PC-9 (cell line): Measurements from ENCODE around the gene SH3PXD2B. TPM values are rescaled to one million over a fixed set of nuclear protein-coding genes. Genes with fewer than 3 reads are reported as not detected.
A peak's percentile ranks its signal among the peaks of the same experiment; 100 is the strongest.
"Not testable (repeated sequence)": the region's sequence is repeated elsewhere in the genome, so short reads cannot be mapped to it uniquely, and the experiment has no call there.

Source experiments
- BruUV-seq: library from RNA; stranded (reverse); fragments of 400-500 nt; replicated peaks from 2 replicates; lab custom pipeline; 2021; lab: Mats Ljungman, UMichigan
- CTCF ChIA-PET: fragments of 300-600 bp; sonication (Branson Sonifier 250); formaldehyde crosslinking; loops from one replicate; lab custom pipeline; 2022; ENCODE audit warnings: antibody characterized with exemption; lab: Charles Lee
- POLR2A ChIA-PET: fragments of 300-600 bp; sonication (Branson Sonifier 250); formaldehyde crosslinking; loops from one replicate; lab custom pipeline; 2022; ENCODE audit warnings: antibody characterized with exemption; ENCODE audit not compliant: unreplicated experiment; lab: Charles Lee
- DNase-seq, 2 experiments: peaks; one replicate each; pipeline versions ENCODE4 v3.0.0 to v3.0.0-alpha.2; 2015 to 2022; ENCODE audit warnings: mixed read lengths in 1 of 2
- H2AFZ ChIP-seq: fragments of 200-600 bp; sonication (generic); 2 replicates; pipeline ENCODE4 v1.8.1; 2017; ENCODE audit warnings: antibody characterized with exemption
- H3F3A ChIP-seq: fragments of 200-600 bp; sonication (generic); 2 replicates; pipeline ENCODE4 v1.8.1; 2017; ENCODE audit warnings: antibody characterized with exemption, mild to moderate bottlenecking, low read depth; ENCODE audit not compliant: insufficient read depth
- H3K27ac ChIP-seq: fragments of 200-600 bp; sonication (generic); 2 replicates; pipeline ENCODE4 v1.6.1; 2016; ENCODE audit warnings: mixed run types
- H3K27me3 ChIP-seq: fragments of 200-600 bp; sonication (generic); 2 replicates; pipeline ENCODE4 v1.6.1; 2016; ENCODE audit warnings: low read depth, mixed run types; ENCODE audit not compliant: insufficient read depth
- H3K36me3 ChIP-seq: fragments of 200-600 bp; sonication (generic); 2 replicates; pipeline ENCODE4 v1.6.1; 2016; ENCODE audit warnings: low read depth, mixed run types
- H3K4me1 ChIP-seq: fragments of 200-600 bp; sonication (generic); replicated peaks from 2 replicates; pipeline ENCODE4 v1.6.1; 2016; ENCODE audit warnings: mixed run types; ENCODE audit not compliant: insufficient read depth
- H3K4me2 ChIP-seq: fragments of 200-600 bp; sonication (generic); 2 replicates; pipeline ENCODE4 v1.6.1; 2017; ENCODE audit warnings: mixed run types
- H3K4me3 ChIP-seq: fragments of 200-600 bp; sonication (generic); 2 replicates; pipeline ENCODE4 v1.6.1; 2016; ENCODE audit warnings: mixed run types
- H3K79me2 ChIP-seq: fragments of 200-600 bp; sonication (generic); 2 replicates; pipeline ENCODE4 v1.6.1; 2017; ENCODE audit warnings: low read depth, mixed run types
- H3K9me2 ChIP-seq: fragments of 200-600 bp; sonication (generic); 2 replicates; pipeline ENCODE4 v1.8.1; 2017; ENCODE audit warnings: mild to moderate bottlenecking; ENCODE audit not compliant: insufficient read depth
- H3K9me3 ChIP-seq: fragments of 200-600 bp; sonication (generic); 2 replicates; pipeline ENCODE4 v1.8.1; 2016; ENCODE audit warnings: low read depth; ENCODE audit not compliant: insufficient read depth
- H4K20me1 ChIP-seq: fragments of 200-600 bp; sonication (generic); 2 replicates; pipeline ENCODE4 v1.8.1; 2017; ENCODE audit not compliant: insufficient read depth
- EZH2 ChIP-seq: fragments of 200-600 bp; sonication (generic); IDR thresholded peaks from 2 replicates; pipeline ENCODE4 v1.8.0; 2017; ENCODE audit warnings: antibody characterized with exemption, low read depth
- intact Hi-C: fragments of 100-400 bp; cut with micrococcal nuclease; formaldehyde crosslinking; loops from one replicate; pipeline ENCODE4 v1.10.0; 2022; ENCODE audit not compliant: unreplicated experiment
- total RNA-seq: library from RNA; stranded (reverse); gene quantifications from 2 replicates; pipeline ENCODE4 v1.2.3, GENCODE V29; 2021
- TF ChIP-seq, protein P1 (sequence below): fragments of 200-600 bp; sonication (generic); conservative IDR thresholded peaks from 2 replicates; pipeline ENCODE4 v1.6.1; 2017; ENCODE audit warnings: mixed run types, antibody characterized with exemption, mild to moderate bottlenecking, moderate library complexity

SH3PXD2B gene
- total RNA-seq, 1 experiment from 2014 or later: 29.3 TPM

- H4K20me1 ChIP-seq: no peaks in the 10 kb centered on the region
- no peak overlapping the region for H3K4me3 ChIP-seq
- peaks cover 7% of the 10 kb centered on the region; the same call in 1 of the 2 replicates for H3K9me3 ChIP-seq
- H3K36me3 ChIP-seq: no peaks in the 10 kb centered on the region
- peaks cover 27% of the 10 kb centered on the region for H3K4me1 ChIP-seq
- ChIA-PET POLR2A (no interaction called here), CTCF (no interaction called here)
- H3K4me2 ChIP-seq: peak overlapping the region; percentile 63
- no peaks in the 10 kb centered on the region for H3K27me3 ChIP-seq
- intact Hi-C loops: no loop called here
- no peak overlapping the region for H2AFZ ChIP-seq
- H3K79me2 ChIP-seq: no peaks in the 10 kb centered on the region
- H3K27ac ChIP-seq: peak overlapping the region; percentile 66
- peaks cover 17% of the 10 kb centered on the region for H3F3A ChIP-seq
- no TSS peak for BruUV-seq
- TF ChIP-seq, protein P1, sequence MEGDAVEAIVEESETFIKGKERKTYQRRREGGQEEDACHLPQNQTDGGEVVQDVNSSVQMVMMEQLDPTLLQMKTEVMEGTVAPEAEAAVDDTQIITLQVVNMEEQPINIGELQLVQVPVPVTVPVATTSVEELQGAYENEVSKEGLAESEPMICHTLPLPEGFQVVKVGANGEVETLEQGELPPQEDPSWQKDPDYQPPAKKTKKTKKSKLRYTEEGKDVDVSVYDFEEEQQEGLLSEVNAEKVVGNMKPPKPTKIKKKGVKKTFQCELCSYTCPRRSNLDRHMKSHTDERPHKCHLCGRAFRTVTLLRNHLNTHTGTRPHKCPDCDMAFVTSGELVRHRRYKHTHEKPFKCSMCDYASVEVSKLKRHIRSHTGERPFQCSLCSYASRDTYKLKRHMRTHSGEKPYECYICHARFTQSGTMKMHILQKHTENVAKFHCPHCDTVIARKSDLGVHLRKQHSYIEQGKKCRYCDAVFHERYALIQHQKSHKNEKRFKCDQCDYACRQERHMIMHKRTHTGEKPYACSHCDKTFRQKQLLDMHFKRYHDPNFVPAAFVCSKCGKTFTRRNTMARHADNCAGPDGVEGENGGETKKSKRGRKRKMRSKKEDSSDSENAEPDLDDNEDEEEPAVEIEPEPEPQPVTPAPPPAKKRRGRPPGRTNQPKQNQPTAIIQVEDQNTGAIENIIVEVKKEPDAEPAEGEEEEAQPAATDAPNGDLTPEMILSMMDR: no peak
- TF ChIP-seq EZH2: no peak
- H3K9me2 ChIP-seq: no peaks in the 10 kb centered on the region
- DNase-seq: no peak
Observed at GRCh38 chr5:172399336-172399735, 55.0 kb downstream of the SH3PXD2B start.

- H4K20me1 ChIP-seq, H3K9me2 ChIP-seq, H2AFZ ChIP-seq, H3K36me3 ChIP-seq, CTCF ChIA-PET, BruUV-seq, H3K27me3 ChIP-seq, H3K9me3 ChIP-seq, H3K79me2 ChIP-seq, H3K4me3 ChIP-seq, POLR2A ChIA-PET, intact Hi-C loops: not testable (repeated sequence)
- Histone ChIP-seq H3K4me2 (peak overlapping the region; percentile 63), H3F3A (peaks cover 17% of the 10 kb centered on the region), H3K27ac (peak overlapping the region; percentile 66), H3K4me1 (peaks cover 27% of the 10 kb centered on the region)
- peak in 1 of 2 experiments; percentile 70 for DNase-seq
Observed at GRCh38 chr5:172398645-172399044, 55.7 kb downstream of the SH3PXD2B start.

- H4K20me1 ChIP-seq, H3K27me3 ChIP-seq, intact Hi-C loops, BruUV-seq, H3K79me2 ChIP-seq, POLR2A ChIA-PET, DNase-seq, H3K9me2 ChIP-seq, CTCF ChIA-PET, H2AFZ ChIP-seq, H3K9me3 ChIP-seq, H3K4me3 ChIP-seq, H3K4me2 ChIP-seq, H3K27ac ChIP-seq, H3K36me3 ChIP-seq: not testable (repeated sequence)
- peaks cover 27% of the 10 kb centered on the region for H3K4me1 ChIP-seq
- peaks cover 17% of the 10 kb centered on the region for H3F3A ChIP-seq
Observed at GRCh38 chr5:172396994-172397393, 57.3 kb downstream of the SH3PXD2B start.

DNA sequence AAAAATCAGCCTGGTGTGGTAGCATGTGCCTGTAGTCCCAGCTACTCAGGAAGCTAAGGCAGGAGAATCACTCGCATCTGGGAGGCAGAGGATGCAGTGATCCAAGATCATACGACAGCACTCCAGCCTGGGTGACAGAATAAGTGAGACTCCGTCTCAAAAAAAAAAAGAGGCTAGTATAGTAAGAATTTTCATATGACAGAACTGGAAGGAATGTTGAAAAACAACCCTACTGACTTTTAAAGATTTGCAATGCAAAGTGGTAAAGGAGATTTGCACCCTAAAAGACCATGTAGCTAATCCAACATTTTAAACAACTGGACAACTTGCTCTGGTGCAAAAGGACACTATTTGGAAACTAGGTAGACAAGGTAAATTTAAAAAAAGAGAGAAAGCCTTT lies 58.1 kb downstream of the SH3PXD2B start:
- no peak overlapping the region for H2AFZ ChIP-seq
- no TSS peak for BruUV-seq
- TF ChIP-seq, protein P1: no peak
- no peak for TF ChIP-seq EZH2
- no peaks in the 10 kb centered on the region for H3K79me2 ChIP-seq
- no peak overlapping the region for H3K27ac ChIP-seq
- H3K27me3 ChIP-seq: no peaks in the 10 kb centered on the region
- no peaks in the 10 kb centered on the region for H4K20me1 ChIP-seq
- peaks cover 27% of the 10 kb centered on the region for H3K4me1 ChIP-seq
- no peak overlapping the region for H3K4me3 ChIP-seq
- H3F3A ChIP-seq: peaks cover 17% of the 10 kb centered on the region
- DNase-seq: no peak
- ChIA-PET CTCF (interaction anchor here (0.6 to 0.7 kb wide), 2 partner anchors 12 to 57 kb away, joined by 3 to 4 read pairs; no protein-coding TSS in a partner anchor), POLR2A (no interaction called here)
- no peaks in the 10 kb centered on the region for H3K9me2 ChIP-seq
- H3K9me3 ChIP-seq: peaks cover 7% of the 10 kb centered on the region; the same call in 1 of the 2 replicates
- intact Hi-C loops: no loop called here
- H3K4me2 ChIP-seq: no peak overlapping the region
- no peaks in the 10 kb centered on the region for H3K36me3 ChIP-seq
